ENCODE measurements around the gene SVIP.
A peak's percentile ranks its signal among the peaks of the same experiment; 100 is the strongest.

The SVIP gene, protein sequence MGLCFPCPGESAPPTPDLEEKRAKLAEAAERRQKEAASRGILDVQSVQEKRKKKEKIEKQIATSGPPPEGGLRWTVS

DNA sequence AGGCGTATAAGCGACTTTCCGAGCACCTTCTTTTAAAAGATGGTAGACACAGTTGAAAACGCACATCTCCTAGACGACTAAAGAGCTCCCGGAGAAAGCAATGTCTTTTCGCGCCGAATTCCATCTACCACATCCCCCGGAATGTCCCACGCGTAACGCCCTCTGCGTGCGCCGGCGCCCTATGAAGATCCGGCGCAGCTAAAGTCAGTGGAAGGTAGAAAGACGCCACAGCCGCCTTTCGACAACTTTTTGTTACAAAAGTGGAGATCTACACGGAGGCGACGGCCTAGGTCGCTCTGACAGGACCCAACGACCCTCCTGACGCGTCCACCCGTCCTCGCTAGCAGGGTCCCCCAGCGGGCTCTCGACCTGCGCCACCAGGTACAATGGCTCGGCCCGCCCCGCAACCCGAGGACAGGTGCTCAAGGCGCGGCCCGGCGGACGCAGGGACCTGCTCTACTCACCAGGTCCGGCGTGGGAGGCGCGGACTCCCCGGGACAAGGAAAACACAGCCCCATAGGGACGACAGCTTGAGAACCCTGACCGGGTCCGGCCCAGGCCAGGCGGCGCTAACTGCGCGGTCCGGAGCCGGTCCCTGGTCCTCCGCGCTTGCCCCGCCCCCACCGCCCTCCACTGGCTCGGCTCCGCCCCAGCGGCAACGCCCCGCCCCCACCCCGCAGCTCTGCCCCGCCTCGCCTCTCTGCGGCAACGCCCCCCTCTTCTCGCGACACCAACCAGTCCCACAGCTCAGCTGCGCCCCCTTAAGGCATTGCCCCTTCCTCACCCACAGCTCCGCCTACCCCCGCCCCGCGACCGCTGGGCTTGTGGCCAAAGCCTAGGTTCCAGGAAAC, at the start of gene SVIP:
Gene SVIP, minus strand, starts transcription at position 571 of the 851 bp plus-strand sequence. Its CDS starts 53 bp downstream, at position 518.
- DNase-seq (ENCODE audit: low read depth): peak; percentile 92

DNA sequence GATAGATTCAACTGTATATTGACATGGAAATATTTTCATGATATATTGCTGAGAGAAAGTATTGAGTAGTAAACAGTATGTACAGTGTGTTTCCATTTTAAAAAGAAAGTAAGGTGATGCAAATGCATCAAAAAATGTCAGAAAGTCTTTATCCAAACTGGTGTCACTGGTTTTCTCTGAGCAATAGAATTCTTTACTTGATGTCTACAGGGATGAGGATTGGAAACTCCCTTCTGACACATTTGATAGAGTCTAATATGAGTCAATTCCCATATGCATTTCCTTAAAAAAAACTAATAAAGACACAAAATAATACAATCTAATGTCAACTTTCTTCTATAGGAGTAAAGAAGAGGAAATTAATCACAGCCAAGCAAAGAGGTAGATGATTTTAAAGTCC, 49.0 kb upstream of the SVIP start:
- no peak for DNase-seq (ENCODE audit: low read depth)

DNA sequence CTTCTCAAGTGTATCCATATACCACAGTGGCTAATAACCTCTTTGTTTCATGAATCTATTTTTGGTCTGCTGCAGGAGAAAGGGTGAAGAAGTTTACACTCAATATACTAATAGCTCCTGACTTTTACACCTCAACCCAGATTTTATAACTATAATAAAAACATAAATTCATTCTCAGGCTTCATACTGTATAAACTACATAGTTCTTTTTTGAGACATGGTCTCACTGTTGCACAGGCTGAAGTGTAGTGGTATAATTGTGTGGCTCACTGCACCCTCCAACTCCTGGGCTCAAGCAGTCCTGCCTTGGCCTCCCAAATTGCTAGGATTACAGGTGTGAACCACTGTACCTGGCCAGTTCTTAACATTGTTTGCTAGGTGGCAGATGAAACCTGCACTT, 48.4 kb upstream of the SVIP start:
- no peak for DNase-seq (ENCODE audit: low read depth)

DNA sequence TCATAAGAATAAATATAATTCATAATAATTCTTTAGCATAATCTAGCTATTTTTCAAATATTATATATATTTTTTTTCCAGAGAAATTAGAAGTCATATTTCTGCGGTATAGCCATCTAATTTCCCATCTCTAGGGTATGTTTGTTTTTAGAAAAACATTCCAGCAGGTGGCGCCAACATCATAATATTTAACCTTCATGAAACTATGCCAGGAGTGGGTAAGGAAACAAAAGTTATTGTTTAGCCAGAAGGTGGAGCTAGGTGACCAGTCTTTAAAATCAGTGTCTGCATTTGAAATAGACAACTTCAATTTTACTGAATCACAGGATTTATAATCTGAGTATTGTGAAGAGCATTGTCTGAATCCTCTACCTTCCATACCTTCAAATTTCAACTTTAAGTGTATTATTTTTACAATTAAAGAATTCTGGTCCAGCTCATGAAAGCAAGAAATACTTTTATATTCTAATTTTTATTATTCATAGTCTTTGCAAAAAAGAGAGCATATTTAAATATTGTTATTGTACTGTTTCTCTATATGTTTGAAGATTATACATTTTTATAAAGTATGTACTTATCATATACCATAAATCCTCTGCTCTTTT, 46.4 kb upstream of the SVIP start:
- DNase-seq (ENCODE audit: low read depth): peak; percentile 5

DNA sequence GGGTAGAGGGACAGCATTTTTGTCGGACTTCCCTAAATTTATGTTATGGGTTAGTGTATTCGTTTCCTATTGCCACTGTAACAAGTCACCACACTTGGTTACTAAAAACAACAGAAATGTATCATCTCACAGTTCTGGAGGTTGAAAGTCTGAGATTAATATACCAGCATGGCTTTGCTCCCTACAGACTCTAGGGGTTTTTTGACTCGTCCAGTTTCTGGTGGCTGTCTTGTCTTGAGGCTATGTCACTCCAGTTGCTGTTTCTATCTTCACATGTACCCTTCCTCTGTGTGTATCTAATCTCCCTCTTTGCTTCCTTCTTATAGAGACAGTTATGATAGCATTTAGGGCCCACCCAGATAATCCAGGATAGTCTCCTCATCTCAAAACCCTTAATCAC, 39.7 kb upstream of the SVIP start:
- DNase-seq (ENCODE audit: low read depth): no peak

DNA sequence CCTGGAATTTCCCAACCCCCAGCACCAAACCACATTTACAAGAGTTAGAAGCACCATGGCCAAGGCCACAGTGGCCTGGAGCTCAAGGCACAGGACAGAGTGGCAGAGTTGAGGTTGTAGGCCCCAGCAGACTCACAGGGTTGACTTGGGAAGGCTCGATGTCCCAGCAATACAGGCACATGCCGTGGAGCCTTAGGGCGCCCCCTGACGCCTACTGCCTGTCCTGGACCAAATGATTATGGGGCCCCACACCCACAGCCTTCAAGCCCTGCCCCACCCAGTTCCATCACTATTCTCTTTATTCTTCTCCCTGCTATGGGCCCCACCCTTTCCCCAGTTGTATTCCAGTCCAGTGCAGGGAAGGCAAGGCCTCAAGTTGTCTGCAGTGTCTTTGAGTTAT, 30.6 kb upstream of the SVIP start, which contains the start of gene CCDC179:
Gene CCDC179, minus strand, starts transcription at position 234 of the 400 bp plus-strand sequence. Its CDS starts 53 bp downstream, at position 181.
- no peak for DNase-seq (ENCODE audit: low read depth)

DNA sequence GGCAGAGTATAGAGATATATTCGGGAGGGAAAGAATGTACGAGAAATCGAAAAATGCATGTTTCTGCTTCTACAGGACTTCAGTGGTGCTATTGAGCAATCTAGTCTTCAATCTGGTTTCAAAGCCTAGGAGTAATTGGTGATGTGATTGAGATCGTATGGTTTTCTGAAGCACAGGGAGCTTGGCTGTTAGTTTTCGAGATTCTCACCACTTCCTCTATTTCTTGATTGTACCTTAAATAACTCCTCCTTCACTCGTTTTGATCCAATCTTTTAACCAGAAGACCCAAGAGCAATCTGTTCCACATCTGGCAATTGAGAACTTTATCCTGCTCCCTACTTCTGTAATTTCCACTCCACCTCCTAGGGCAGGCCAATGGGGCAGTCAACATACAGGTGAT, 30.2 kb upstream of the SVIP start:
- DNase-seq (ENCODE audit: low read depth): no peak

DNA sequence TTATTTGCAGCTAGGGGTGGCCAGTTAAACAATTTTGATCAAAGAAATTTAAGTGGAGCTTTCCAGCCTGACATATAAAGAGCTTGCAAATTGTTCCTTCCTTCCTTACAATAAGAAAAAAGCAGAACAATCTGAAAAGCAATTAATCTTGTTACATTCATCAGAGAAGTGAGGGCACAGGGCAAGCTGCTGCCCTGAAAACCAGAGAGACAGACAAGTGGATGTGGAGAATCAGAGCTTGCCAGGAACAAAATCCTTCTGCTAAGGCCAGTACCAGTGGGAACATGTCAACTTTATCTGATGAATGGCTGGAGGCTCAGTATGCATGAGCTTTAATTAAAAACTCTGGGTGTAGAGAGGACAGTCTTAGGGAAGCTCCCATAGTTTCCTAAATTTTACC, 21.9 kb upstream of the SVIP start:
- DNase-seq (ENCODE audit: low read depth): no peak

DNA sequence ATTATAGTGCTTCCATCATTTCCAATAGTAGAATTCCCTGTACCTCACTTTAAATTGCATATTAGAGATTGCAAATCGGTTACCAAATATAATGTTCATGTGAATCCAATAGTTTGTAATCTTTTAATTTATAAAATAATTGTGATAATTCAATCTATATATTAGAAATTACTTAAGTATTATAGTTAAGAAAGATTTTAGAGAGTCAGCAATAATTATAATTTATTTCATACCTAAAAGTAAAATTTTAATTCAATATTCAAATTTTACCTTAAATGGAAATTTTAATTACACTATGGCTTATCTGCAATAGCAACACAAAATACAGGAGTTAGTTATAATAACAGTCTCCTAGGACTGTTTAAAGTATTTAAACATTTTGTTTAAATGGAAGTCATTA, 17.1 kb upstream of the SVIP start:
- DNase-seq (ENCODE audit: low read depth): no peak

DNA sequence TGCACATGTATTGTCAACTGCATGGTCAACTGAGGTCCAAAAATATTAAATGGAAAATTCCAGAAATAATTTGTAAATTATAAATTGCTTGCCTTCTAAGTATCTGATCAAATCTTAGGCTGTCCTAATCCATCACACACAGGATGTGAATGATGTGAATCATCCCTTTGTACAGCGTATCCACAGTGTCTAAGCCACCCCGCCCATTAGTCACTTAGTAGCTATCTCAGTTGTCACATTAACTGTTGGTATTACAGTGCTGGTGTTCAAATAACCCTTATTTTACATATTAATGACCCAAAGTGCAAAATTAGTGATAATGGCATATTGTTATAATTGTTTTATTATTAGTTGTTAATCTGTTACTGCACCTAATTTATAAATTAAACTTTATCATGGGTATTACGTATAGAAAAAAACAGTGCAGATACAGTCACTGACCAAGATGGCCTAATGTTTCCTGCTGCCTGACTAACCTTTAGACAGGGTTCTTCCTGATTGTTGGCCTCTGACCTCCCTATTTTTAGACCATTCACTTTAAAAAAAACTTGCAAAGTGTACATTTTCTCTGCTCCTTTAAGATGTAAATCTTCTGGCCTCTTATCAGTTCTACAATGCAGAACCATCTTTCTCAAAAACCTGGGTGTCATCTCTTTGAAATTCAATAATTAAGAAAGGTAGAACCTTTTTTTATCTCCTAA, 2.9 kb upstream of the SVIP start:
- no peak for DNase-seq (ENCODE audit: low read depth)

DNA sequence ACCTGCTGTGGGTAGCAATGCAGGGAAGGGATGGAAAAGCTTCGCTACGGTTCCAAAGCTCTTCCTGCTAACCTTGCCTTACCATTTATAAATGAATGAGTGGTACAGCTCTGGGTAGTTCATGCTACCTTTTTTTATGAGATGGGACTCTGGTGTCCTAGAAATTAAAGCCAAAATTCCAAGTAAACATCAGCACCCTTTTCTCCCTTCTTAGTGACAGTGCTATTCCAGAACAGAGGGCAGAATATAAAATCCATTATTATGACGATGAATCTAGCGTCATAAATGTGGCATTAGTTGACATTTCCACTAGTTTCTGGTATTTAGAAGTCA, 447 bp upstream of the SVIP start:
- DNase-seq (ENCODE audit: low read depth): no peak

DNA sequence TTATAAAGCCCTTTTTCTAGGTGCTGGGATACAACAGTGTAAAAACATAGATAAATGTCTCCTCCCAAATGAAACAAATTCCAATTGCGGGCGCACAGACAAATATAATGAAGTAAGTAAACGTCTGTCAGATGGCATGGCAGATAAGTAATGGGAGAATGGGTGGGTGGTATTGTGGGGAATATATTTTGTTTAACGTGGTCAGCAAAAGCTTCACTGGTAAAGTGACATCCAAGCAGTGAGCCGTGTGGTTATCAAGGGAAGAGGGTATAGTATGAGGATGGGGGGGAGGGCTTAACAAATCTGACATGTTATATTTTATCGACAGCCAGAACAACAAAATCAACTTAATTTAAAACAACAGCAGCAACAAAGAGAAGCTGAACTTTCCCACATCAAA, 1.2 kb downstream of the SVIP start:
- DNase-seq (ENCODE audit: low read depth): no peak

DNA sequence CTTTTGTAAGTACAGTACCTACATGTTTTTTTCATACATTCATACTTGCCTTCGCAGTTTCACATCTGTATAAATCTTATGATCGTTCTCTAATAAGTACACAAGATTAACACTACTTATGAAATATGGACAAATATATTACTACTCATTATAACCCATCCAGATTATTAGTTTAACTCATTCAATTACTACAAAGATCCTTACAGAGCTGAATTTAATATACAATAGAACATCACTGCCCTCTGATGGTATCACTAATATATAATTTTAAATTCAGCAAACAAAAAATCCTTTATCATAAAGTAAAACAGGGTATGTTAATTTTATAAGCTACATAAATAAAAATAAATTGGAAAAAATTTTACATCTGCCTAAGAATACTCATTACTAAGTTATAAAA, 7.4 kb downstream of the SVIP start:
- no peak for DNase-seq (ENCODE audit: low read depth)

DNA sequence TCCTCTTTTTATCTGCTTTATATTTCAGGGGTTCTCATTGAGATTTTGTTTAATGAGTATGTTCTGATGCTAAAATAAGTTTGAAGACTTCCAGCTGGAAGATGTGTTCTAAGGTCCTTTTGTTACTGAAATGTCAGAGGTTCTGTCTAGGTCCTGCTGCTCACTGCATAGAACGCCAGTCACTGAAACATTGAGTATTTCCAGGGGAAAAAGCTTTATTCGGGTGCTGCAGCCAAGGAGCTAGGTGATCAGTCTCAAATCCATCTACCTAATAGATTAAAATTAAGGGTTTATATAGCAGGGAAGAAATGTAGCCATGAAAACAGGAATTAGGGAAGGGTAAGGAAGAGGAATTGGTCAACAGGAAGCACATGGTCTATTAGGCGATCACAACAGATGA, 19.7 kb downstream of the SVIP start:
- DNase-seq (ENCODE audit: low read depth): no peak

DNA sequence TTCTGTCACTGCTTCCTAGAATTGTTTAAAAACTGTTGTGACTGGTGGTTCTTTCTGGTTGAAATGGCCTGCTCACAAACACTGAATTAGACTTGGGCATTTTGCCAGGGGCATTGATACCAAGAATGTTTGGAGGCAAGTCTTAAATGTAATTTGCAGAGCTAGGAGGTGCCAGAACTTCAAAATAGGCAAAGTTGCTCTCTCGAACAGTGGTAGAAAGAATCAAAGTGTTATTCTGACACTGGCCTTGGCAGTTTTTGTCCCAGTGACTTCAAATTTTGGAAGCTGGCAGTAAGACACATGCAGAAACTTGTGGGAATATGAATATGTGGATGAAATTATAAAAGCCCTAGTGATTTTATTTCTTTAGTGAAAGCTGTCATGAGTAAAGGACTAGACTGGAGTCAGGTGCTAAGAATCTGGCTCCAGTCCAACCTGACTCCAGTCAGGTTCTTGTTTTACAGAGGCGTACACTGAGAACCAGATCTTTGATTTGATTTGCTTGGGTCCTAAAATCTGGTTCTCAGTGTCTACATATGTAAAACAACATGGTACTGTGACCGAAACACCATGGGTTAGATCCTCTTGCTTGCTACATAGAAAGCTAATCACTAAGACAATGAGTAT, 20.9 kb downstream of the SVIP start:
- no peak for DNase-seq (ENCODE audit: low read depth)

DNA sequence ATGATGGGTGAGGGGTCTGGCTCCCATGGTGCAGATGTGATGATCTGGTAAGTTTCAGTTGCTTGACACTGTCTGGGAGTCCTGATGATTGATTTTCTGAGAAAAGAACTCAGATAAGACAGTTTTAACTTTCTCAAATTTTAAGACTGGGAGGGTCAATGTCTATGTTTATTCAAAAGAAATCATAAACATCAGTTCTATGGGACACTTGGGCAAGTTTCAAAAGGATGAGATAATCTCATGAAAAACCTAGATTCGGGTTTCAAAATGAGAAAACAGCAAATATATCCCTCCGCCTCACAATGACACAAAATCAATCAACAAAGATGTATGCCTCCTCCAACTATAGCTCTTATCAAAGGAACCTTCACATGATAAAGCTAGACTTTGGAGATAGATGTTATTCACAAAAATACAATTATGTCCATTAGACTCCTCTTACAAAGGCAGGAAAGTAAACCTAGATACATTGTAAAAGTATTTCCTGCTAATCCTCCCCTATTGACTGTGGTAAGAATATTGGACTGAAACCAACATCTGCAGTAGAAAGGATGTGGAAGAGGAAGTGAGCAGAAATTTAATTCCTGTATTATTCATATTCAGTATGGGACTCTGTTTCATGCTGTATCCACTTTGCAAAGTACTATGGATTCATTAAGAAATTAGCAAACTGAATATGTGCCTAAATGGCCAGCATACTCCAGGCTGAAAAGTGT, 21.6 kb downstream of the SVIP start:
- no peak for DNase-seq (ENCODE audit: low read depth)

DNA sequence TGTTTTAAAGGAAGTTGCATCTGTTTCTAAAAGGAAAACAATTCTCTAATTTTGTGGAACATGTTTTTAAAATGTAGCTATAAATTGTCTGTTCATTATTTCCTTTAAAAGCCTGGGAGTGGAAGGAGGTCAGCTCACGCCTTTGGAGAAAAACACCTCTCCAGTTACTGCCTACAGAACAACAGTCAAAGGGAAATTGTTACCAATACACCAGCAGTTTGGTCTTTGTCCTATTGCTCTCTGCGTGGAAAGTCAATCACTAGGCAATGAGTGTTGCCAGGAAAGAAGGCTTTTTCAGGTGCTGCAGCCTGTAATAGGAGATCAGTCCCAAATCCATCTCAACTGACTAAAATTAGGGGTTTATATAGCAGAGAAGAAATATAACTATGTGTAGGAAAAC, 22.2 kb downstream of the SVIP start:
- DNase-seq (ENCODE audit: low read depth): no peak

DNA sequence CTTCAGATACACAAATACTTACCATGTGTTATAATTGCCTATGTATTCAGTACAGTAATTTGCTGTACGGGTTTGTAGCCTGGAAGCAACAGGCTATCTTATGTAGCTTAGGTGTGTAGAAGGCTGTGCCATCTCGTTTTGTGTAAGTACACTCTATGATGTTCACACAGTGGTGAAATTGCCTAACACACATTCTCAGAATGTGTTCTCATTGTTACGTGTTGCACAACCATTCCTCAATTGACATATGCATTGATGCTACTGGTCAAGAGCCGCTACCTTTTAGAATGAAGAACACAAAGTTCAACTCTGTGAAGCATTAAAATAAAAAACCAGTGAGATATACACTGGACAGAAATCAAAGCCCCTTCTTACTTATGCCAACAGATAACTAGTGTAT, 26.7 kb downstream of the SVIP start:
- DNase-seq (ENCODE audit: low read depth): no peak

DNA sequence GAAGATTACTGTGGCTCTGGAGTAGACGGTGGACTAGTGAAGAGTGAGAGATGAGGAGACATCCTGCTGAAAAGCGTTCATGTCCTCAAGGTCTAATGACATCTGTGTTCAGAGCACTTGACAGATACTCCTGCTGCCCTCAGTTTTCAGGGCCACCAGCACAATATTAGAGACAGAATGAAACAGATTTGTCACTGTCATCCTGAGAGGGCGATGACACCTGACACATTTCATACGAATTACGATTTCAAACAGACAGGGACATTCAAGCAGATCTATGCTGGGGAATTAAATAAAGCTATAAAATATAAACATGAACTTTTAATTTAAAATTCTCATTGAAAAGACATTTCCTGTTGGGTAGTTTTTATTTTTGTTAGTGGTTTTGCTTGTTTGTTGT, 29.1 kb downstream of the SVIP start:
- DNase-seq (ENCODE audit: low read depth): no peak

DNA sequence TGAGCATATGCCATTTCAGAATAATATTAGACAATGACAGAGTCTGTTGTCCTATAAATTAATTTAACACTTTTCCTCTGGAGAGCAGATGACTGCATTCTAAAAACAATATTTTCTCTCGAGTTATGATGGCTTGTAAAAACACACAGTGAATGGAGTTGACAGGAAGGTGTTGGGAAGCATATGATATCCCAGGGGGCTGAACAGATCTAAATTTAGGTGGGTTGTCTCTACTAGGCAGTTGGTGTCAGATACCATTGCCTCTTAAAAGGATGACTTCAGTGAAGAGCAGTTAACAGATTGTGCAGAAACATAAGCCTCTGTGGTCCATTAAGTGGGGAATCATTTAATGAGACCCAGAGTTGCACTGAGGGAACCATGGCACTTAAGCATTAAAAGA, 30.7 kb downstream of the SVIP start:
- no peak for DNase-seq (ENCODE audit: low read depth)

DNA sequence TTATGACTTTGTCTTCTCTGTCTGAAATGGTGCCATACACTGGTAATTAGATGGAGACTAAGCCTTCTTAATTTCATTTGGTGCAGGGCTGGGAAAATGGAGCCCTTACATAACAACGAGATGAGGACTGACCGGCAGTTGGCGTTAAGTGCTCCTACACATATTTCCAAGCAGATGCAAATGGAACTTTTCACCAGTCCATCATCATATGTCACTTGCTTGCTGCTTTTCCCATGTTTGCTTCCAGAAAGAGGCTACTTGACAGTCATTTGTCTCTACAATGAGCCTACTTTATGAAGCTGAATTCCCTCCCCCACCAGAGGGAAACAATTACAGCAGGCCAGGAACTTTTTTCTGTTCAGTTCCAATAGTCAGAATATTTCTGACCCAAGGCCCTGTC, 32.6 kb downstream of the SVIP start:
- no peak for DNase-seq (ENCODE audit: low read depth)

DNA sequence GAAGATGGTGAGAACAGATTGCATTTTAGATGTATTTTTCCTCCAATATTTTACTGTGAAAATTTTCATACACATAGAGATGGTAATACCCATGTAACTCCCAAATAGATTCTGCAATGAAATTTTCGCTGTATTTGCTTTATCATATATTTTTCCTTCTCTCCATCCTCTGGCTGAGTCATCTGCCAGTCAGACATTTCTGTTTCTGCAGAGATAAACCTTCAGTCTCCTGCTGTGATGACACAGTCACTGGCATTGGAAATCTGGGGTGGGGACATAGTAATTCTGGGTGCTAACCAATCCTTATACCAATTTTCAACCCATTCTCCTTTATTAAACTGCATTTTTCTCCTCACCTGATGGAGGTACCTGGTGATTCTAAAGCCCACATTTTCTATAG, 33.7 kb downstream of the SVIP start:
- no peak for DNase-seq (ENCODE audit: low read depth)

Measured in stimulated activated CD8-positive, alpha-beta memory T cell treated with anti-CD3 and anti-CD28 coated beads, Interleukin-7, amount 100 ng/mL, for 24 hours (primary cell).